ENCODE measurements around the gene LPP. TPM values are rescaled to one million over a fixed set of nuclear protein-coding genes. Genes with fewer than 3 reads are reported as not detected.

Gene LPP
- polyA plus RNA-seq, 3 donors: 22.8 to 30.0 (median 26.9) TPM

DNA sequence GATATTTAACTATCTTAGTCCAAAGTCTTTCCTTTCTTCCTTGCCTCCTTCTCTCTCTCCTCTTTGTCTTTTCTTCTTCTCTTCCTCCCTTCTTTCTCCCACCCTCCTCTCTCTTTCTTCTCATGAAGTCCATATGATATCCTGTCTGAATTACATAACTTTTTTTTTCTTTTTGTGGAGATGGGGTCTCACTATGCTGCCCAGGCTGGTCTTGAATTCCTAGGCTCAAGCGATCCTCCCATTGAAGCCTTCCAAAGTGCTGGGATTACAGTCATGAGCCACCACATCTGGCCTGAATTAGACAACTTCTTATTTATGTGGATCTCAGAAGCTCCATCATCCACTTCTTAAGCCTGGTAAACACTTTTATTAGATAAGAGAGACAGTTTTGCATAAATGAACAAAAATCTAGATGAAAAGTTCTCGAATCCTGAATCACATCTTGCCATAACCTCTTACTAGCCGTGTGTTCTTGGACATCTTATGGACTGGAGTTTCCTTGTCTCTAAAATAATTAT, 206.5 kb downstream of the LPP start:
- no peak for DNase-seq

- no peak for DNase-seq
Measured at GRCh38 chr3:188361888-188362287, 207.9 kb downstream of the LPP start.

DNA sequence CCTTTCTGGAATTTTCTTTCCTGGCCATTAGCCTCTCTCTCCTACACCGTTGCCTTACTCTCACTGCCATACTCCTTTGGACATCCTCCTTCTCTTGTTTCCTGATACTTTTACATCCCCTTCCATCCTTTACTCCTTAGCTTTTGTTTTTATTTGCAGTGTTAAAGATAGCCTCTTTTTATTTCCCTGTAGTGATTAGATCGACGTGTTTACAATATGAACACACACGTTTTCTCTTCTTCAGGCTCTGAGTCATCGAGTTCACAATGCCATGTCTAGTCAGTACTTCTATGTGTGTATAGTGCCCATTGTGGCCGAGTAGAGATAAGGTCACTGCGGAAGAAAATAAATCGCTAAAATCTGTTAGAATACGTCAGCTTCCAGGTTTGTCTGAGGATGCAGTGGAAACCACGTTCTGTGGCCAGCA, 208.5 kb downstream of the LPP start:
- DNase-seq: no peak

DNA sequence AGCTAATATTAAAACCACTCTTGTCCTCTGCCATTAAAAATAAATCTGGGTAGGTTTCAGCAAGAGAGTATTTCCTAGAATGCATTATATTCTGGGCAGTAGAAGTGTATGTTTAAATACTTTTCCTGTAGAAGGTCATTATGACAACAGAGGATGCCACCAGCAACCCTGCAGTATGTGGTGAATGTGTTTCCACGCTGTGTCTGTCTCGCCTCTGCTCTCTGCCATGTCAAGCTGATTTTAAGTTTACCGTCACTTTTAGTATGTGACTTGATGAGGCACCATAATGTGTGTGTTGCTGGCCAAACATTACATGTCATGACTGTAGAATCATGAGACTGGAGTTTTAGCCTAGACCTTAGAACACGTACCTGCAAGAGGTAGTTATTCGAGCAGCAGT, 211.2 kb downstream of the LPP start:
- no peak for DNase-seq

DNA sequence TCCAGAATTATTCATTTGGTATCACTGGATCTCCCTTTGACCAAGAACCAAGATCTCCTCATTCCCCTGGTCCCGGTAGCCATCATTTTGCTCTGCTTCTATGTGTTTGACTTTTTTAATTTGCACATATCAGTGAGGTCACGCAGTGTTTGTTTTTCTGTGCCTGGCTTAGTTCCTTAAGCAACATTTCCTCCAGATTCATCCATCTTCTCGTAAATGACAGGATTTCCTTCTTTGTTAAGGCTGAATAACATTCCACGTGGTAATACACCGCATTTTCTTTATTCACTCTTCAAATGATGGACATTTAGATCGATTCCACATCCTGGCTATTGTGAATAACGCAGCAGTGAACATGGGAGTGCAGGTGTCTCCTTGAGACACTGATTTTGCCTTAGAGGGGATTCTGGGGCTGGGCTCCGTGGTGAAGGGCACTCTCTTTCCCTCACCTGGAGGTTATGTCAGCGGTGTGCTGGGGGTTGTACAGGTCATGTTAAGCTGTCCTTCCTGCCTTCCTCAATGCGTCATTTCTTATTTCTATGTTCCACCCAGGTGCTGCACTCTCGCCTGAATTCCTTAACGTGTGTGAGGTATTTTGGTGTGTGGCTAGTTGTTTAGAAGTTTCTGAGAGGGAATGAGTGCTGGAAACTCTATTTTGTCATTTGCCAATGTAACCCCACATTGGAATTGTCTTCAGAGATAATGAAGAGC, 212.2 kb downstream of the LPP start:
- no peak for DNase-seq

- DNase-seq: no peak
Measured at GRCh38 chr3:188367678-188368077, 213.7 kb downstream of the LPP start.

DNA sequence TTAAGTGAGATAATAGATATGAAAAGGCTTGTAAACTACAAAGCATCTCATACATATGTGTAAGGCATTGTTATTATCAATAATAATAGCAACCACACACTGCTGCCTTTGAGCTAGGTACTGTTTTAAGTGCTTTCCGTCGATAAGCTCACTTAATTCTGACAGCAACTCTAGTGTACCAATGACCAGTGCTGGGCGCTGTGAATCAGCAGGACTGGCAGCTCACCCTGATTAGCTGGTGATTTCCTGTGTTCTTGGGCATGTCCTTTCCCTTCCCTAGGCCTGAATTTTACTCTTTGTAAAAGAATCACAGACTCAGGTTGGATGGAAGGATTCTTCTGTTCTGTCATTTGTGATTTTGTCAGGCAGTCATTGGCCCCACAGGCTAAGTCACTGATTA, 215.6 kb downstream of the LPP start:
- no peak for DNase-seq

DNA sequence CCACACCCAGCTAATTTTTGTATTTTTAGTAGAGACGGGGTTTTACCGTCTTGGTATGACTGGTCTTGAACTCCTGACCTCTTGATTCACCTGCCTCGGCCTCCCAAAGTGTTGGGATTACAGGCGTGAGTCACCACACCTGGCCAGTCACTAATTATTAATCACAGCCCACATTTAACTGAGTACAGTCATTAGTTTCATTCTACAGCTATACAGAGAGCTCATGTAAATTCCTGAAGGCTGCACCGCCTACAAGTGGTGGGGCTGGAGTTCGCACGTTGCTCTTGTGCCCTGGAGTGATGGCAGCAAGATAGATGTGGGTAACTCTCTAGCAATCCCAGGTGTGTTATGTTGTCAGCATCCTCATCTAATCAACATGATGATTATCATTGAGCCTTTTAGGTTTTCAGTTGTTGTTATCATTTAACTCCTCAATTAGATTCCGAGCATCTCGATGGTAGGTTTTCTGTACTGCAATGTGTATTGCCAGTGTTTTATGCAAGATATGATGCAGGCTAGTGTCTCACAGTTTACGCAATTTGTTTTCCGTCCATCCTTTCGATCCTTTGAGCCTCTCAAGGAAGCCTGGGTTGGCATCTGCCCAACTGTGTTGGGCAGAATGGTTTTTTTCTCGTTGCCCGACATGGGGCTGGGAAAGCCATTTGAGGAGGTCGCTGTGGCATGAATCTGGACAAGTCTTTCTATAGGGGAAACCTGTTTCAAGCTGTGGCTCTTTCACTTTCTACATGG, 216.3 kb downstream of the LPP start:
- no peak for DNase-seq

DNA sequence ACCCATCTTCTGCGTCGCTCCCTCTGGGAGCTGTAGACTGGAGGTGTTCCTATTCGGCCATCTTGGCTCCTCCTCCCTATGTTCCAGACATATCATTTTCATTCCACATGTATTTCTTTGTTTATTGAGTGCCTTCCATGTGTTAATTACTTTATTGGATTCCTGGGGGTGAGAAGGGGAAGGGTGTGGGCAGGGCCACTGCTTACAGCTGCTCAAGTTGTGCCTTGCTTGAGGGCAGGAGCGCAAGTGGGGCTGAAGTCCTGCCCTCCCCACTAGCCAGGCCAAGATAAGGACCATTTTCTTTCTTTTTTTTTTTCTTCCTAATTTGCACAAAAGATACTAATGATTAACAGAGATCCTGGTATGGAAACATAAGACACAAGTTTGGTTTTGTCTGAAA, 224.8 kb downstream of the LPP start:
- DNase-seq: no peak

- no peak for DNase-seq
Measured at GRCh38 chr3:188380252-188380651, 226.3 kb downstream of the LPP start.

GRCh38 chr3:188380722-188381121, 226.8 kb downstream of the LPP start:
- no peak for DNase-seq

GRCh38 chr3:188383748-188384147, 229.8 kb downstream of the LPP start:
- no peak for DNase-seq

GRCh38 chr3:188385295-188385694, 231.3 kb downstream of the LPP start:
- no peak for DNase-seq

GRCh38 chr3:188389711-188390342, 235.9 kb downstream of the LPP start:
- no peak for DNase-seq

DNA sequence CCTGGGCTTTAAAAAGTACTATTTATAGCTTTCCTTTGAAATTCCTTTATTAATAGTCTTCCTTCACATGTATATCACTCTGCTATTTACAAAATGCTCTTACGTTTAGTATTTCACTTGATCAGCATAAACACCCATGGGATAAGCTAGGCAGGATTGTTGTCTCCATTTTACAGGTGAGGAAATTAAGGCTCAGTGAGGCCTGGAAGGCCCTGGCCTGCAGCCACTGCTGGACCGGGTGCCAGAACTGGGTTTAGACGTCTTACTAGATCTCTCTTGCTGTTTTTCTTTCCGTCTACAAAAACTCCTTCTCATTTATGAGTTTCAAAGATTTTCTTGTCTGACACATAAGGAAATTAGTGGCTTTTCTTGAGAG, 236.4 kb downstream of the LPP start:
- no peak for DNase-seq

DNA sequence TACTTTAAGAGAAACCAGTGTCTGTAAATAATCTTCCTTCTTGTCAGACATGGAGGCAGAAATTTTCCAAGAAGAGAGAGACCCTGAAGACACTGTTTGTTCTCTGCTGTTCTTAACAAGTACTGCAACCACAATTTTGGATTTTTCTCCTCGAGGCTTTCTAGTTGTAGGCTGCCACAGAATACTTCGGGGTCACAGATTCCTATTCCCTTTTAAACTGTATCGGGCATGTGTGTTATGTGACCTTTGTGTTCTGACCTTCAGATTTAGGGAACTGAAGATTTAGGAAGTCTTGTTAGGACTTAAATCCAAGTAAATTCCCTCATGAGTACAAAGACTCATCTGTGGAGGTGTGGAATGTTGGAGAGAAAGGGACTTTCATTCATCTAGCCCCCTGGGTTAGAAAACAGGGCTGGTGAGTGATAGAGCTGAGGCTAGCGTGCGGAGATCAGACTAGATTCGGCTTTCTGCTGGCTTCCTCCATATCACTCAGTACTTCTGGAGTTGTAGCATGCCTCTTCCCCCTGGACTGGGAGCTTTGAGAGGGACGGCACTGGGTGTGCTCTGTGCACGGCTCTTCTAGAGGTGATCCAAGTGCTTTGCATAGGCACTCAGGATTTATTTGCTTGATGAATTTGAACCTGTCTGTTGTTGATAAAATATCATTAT, 237.0 kb downstream of the LPP start:
- no peak for DNase-seq

DNA sequence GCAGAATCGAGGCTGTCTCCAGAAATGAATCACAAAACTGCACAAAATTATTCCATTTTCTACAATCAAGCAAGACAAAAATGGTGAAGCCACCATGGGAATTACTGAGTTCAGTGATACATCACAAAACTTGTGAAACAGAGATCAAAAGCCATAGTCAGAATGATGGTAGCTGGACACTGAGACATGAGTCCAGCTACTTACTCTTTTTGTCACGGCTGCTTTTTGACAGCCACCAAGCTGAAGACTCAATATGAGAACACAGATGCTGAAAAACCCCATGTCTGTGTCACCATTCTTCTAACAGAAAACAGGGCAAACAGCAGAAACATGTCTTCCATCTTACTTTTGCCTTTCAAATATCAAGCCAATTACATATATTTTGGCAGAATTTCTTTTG, 237.6 kb downstream of the LPP start:
- DNase-seq: no peak

- DNase-seq: no peak
Measured at GRCh38 chr3:188392076-188392475, 238.1 kb downstream of the LPP start.

- DNase-seq: no peak
Measured at GRCh38 chr3:188394623-188395022, 240.7 kb downstream of the LPP start.

- DNase-seq: no peak
Measured at GRCh38 chr3:188396251-188396650, 242.3 kb downstream of the LPP start.

DNA sequence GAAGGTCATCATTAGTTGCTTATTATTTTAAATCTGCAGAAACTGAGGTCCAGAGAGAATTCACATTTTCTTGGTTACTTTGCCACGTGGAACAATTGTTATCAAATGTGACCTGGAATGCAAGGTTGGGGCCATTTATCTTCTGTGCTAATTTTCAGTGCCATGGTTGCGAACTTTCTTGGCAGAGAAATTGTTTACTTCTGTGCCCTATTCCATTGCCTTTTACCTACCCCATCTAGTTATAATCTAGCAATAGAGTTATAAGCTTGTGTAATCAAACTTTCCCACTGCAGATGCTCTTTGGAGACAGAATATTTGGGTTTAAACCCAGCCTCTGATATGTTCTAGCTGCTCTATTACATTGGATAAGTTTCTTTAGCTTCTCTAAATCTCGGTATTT, 242.9 kb downstream of the LPP start:
- no peak for DNase-seq
